Colonic mucosa (tissue), 4 donors: ENCODE measurements around the gene RAD51AP1. TPM values are rescaled to one million over a fixed set of nuclear protein-coding genes. Genes with fewer than 3 reads are reported as not detected.

Experiments
- DNase-seq: peaks from one replicate; pipeline ENCODE4 v3.0.0-alpha.2; 2020
- H3K27ac ChIP-seq: fragments of 200-600 bp; one replicate; pipeline ENCODE4 v1.8.0; 2021
- H3K27me3 ChIP-seq: fragments of 200-600 bp; one replicate; pipeline ENCODE4 v1.8.0; 2021
- H3K36me3 ChIP-seq: fragments of 200-600 bp; one replicate; pipeline ENCODE4 v1.8.0; 2021
- H3K4me1 ChIP-seq: fragments of 200-600 bp; one replicate; pipeline ENCODE4 v1.8.0; 2021; ENCODE audit warnings: mild to moderate bottlenecking
- H3K4me3 ChIP-seq: fragments of 200-600 bp; one replicate; pipeline ENCODE4 v1.8.0; 2021
- H3K9ac ChIP-seq, 2 donors: one replicate each; pipeline ENCODE4 v1.7.0; 2013; ENCODE audit warnings: control low read depth in 2 of 2, low read depth in 2 of 2, low read length in 2 of 2
- H3K9me3 ChIP-seq: fragments of 200-600 bp; one replicate; pipeline ENCODE4 v1.8.0; 2021
- intact Hi-C: fragments of 100-400 bp; cut with DNase I; formaldehyde crosslinking; loops from one replicate; pipeline ENCODE4 v1.14.1; 2022
- total RNA-seq, 2 donors: library from RNA; stranded (reverse); fragmentation: NEBNext Ultra II Directional in 1 of 2; extraction: Animal tissue kit (Norgen Biotek cat#: 25700) in 1 of 2; gene quantifications; one replicate each; pipeline ENCODE4 v1.2.1, GENCODE V29; 2021
- TF ChIP-seq, protein P1 (sequence below): fragments of 200-600 bp; IDR thresholded peaks from one replicate; pipeline ENCODE4 v1.8.0; 2022; ENCODE audit warnings: antibody characterized with exemption, mild to moderate bottlenecking
- donor health status: healthy.
- donor health status: DM: no; HTN: no; CAD: no.
- donor health status: DM: no; HTN: no; CAD: no.

Gene RAD51AP1
- total RNA-seq, 2 donors from 2014 or later, result 6.6 to 22.3 TPM

DNA sequence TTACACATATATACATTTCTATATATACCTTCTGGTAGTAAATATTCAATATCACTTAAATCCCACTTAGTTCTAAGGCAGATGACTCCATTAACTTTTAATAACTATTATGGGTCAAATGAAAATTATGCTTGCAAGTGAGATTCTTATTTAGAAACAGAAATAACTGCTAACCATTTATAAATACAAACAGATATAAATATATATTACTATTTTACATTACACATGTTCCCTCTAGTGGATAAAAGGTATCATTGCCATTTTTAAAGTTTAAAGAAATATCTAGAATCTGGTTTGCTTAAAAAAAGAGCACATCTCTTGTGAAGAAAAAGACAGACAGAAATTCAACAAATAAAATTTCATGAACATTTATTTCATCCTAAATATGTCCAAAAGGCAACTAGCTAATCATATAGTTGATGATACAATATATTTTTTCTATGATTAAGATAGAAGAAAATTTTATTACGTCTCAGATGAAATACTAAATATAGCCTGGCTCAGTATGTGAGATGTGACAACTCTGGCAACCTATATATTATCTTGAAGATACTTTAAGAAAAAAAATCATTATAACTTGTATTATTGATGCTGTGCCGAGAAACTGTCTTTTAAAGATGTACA lies 11.7 kb upstream of the RAD51AP1 start:
- no peaks in the 10 kb centered on the region for H3K27me3 ChIP-seq
- no peaks in the 10 kb centered on the region for H3K36me3 ChIP-seq
- H3K4me3 ChIP-seq, result no peak overlapping the region
- H3K4me1 ChIP-seq, result no peaks in the 10 kb centered on the region
- intact Hi-C loops, result loop anchor here (2.0 to 10.0 kb wide), 4 partner anchors 105 to 642 kb away; no protein-coding TSS in a partner anchor
- no peak for DNase-seq
- no peaks in the 10 kb centered on the region for H3K9me3 ChIP-seq
- TF ChIP-seq, protein P1, sequence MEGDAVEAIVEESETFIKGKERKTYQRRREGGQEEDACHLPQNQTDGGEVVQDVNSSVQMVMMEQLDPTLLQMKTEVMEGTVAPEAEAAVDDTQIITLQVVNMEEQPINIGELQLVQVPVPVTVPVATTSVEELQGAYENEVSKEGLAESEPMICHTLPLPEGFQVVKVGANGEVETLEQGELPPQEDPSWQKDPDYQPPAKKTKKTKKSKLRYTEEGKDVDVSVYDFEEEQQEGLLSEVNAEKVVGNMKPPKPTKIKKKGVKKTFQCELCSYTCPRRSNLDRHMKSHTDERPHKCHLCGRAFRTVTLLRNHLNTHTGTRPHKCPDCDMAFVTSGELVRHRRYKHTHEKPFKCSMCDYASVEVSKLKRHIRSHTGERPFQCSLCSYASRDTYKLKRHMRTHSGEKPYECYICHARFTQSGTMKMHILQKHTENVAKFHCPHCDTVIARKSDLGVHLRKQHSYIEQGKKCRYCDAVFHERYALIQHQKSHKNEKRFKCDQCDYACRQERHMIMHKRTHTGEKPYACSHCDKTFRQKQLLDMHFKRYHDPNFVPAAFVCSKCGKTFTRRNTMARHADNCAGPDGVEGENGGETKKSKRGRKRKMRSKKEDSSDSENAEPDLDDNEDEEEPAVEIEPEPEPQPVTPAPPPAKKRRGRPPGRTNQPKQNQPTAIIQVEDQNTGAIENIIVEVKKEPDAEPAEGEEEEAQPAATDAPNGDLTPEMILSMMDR, result peak; percentile 71
- no peak overlapping the region for H3K9ac ChIP-seq
- no peak overlapping the region for H3K27ac ChIP-seq

DNA sequence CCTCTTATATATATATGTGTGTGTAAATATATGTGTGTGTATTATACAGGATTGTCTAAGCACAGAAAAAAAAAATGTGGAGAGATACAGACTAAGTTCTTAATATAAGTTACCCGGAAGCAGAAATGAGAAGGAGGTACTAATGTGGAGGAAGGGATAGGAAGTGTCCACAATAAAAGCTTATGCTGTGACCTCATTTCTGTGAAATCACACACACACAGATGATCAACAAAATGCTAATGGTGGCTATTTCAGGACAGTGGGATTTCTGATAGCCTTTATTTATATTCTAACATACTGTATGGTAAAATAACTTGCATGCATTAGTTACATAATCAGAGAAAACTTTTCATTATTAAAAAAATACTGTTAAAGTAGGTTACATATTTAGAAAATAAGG lies 8.5 kb upstream of the RAD51AP1 start:
- Histone ChIP-seq H3K4me1 (no peaks in the 10 kb centered on the region), H3K9me3 (no peaks in the 10 kb centered on the region), H3K27me3 (no peaks in the 10 kb centered on the region), H3K36me3 (no peaks in the 10 kb centered on the region), H3K4me3 (no peak overlapping the region), H3K9ac (no peak overlapping the region), H3K27ac (no peak overlapping the region)
- no peak for DNase-seq
- TF ChIP-seq, protein P1, result no peak
- intact Hi-C loops, result no loop called here

DNA sequence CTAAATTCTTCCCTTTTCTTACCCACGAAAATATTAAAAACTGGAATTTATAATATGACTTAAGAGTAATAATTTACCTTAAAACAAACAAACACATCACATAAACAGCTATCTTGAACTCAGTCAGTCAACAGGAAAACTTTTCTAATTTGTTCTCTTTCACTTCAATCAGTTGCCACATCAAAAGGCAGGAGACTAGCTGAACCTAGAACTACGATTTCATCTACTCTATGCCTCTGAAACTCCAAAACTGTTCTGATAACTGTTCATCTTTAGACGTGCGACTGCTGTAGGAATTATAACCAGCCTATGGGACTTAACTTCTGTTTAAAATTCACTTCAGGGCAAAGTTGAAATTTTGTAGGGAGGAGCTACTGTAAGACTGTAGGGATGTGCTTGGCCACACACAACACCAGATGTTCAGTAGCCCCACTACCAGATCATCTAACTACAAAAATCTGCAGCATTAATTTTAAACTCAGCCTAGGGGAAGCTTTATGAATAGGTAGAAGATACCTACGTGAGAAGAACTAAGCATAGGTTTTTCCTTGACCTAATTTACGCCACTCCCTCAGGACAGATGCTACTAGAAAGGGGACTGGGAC lies 7.6 kb upstream of the RAD51AP1 start:
- H3K36me3 ChIP-seq, result no peaks in the 10 kb centered on the region
- no peaks in the 10 kb centered on the region for H3K27me3 ChIP-seq
- H3K9me3 ChIP-seq, result no peaks in the 10 kb centered on the region
- intact Hi-C loops, result no loop called here
- H3K4me1 ChIP-seq, result no peaks in the 10 kb centered on the region
- TF ChIP-seq, protein P1, result no peak
- H3K27ac ChIP-seq, result no peak overlapping the region
- DNase-seq, result no peak
- no peak overlapping the region for H3K9ac ChIP-seq
- no peak overlapping the region for H3K4me3 ChIP-seq

DNA sequence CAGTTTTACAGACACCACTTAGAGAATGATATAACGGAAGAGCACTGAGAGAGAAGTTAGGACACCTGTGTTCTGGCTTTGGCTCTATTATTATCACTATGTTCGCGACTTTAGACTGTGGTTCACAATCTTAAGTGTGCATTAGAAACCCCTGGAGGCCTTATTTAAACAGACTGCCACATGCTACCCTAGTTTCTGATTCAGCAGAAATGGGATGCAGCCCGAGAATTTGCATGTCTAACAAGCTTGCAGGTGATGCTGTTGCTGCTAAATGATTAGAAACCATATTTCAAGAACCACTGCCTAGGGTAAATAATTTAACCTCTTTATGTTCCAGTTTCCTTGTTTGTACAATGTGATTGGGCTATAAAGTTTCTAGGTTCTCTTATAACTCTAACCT lies 3.6 kb upstream of the RAD51AP1 start:
- TF ChIP-seq, protein P1, result no peak
- H3K4me3 ChIP-seq, result no peak overlapping the region
- H3K27ac ChIP-seq, result no peak overlapping the region
- H3K9ac ChIP-seq, result no peak overlapping the region
- no peak for DNase-seq
- no peaks in the 10 kb centered on the region for H3K9me3 ChIP-seq
- no peaks in the 10 kb centered on the region for H3K27me3 ChIP-seq
- intact Hi-C loops, result no loop called here
- no peaks in the 10 kb centered on the region for H3K36me3 ChIP-seq
- peaks cover 8% of the 10 kb centered on the region for H3K4me1 ChIP-seq

DNA sequence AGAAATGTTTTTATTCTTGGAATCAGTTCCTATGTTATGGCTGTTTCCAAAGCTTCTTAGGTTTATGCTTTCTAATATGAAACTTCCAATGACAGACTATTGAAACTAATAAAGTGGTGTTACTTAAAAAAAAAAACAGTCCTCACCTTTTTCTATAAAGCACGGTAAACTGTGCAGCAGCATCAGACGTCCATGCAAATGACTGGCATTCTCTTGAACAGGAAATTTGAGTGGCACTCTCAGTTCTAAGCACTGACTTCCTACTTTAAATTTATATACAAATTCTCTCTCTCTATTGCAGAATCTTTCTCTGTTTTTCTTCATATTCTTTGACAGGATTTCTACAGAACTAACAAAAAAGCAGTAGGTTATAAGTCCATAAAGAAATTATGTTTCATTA lies 2.8 kb upstream of the RAD51AP1 start:
- Histone ChIP-seq H3K27ac (no peak overlapping the region), H3K4me3 (no peak overlapping the region), H3K9me3 (no peaks in the 10 kb centered on the region), H3K4me1 (peaks cover 8% of the 10 kb centered on the region), H3K27me3 (no peaks in the 10 kb centered on the region), H3K36me3 (no peaks in the 10 kb centered on the region), H3K9ac (no peak overlapping the region)
- intact Hi-C loops, result no loop called here
- TF ChIP-seq, protein P1, result no peak
- no peak for DNase-seq
